COLO668 (cell line): ENCODE data around the gene STK32A.

Experiments
- DNase-seq: peaks from one replicate; lab custom pipeline; 2025; ENCODE audit not compliant: unreplicated experiment; lab: John Stamatoyannopoulos, UW

STK32A gene

GRCh38 chr5:147248561-147248960, 13.7 kb downstream of the STK32A start:
- no peak for DNase-seq

DNA sequence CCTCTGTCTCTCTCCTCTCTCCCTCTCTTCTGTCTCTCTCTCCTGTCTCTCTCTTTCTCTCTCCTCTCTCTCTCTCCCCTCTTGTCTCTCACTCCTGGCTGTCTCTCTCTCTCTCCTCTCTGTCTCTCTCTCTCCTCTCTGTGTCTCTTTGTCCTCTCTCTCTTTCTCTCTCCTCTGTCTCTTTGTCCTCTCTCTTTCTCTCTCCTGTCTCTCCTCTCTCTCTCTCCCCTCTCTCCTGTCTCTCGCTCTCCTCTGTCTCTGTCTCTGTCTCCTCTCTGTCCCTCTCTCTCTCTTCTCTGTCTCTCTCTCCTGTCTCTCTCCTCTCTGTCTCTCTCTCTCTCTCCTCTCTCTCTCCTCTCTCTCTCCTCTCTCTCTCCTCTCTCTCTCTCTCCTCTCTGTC, 25.0 kb downstream of the STK32A start:
- DNase-seq: no peak

GRCh38 chr5:147267082-147267832, 32.4 kb downstream of the STK32A start:
- DNase-seq: no peak

DNA sequence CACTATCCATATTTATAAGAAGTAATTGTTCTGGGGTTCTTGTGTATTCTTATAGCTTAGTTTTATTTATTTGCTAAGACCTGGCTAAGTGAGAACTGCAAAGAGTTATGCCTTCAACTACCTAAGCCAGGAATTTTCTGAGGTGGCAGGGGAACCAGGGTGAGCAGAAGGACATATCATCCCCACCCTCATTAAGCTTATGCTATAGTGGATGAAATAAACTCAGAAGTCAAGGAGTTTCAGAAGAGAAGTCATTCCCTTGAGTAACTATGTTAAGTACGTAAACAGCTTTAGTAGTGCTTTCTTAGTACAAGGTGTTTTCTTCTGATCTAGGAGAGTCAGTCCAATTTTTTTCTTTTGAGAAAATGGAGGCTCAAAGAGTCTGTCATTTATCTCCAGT, 41.7 kb downstream of the STK32A start:
- DNase-seq: no peak

DNA sequence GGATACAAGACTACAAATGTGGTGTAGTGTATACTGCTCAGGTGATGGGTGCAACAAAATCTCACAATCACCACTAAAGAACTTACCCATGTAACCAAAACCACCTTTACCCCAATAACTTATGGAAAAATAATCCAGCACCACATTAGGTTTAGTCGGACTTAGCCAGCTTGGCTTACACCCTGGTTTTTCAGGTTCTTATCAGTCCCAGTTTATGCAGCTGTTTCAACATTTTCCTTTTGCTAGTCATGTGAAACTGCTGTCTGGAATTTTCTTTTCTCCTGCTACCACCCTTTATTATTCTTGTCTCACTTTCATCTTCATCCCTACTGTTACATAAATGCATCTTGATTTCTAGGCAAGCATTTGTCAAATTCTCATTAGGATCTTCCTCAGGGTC, 51.5 kb downstream of the STK32A start:
- DNase-seq: no peak

DNA sequence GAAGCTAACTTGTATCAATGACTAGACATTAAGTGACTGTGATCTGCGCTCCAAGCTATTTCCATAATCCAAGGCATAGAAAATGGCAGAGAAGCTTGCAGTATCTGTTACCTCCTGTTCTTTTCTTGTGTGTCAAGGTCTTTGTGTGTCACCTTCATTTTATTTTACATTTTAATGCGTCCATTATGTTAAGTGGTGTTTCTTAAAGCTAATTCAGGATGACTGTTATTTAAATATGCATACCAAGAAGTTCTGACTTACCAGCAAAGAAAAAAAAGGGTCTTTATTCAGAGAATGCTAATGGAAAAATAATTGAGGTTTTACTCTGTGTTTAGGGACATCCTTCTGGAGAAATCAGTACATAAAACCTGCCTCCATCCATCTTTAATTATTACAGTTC, 52.3 kb downstream of the STK32A start:
- DNase-seq: no peak

DNA sequence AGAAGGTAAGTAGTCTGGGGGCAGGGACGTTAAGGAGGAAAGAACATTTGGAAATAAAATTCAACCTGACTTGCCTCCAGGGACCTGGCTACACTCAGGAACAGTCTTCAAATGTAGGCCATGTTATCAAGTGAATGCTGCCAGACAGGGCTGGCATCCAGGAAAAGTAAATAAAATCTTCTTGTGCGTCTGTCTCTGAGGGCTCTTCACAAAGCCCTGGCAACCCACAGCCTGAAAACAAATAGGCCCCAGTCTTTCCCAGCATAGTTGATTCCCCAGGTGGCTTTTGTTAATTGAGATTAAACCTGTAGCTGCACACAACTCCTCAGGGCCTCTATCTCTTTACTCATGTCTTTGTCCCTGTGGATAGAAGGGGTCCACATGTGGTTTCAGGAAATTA, 55.4 kb downstream of the STK32A start:
- DNase-seq: peak; percentile 28

DNA sequence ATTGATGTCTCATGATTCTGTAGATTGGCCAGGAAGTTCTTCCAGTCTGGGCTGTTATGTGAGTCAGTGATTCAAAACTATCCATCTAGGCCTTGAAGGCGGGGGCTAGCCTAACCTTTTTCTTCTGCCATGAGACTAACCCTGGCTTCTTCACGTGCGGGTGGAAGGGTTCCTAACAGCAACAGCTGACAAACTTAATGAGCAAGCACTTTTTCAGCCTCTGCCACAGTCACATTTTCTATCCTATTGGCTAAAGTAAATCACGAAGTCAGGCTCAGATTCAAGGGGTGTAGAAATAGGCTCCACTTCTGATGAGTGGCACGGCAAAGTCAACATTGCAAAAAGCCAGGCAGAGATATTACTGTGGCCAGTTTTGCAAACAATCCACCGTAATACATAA, 68.4 kb downstream of the STK32A start:
- DNase-seq: no peak

DNA sequence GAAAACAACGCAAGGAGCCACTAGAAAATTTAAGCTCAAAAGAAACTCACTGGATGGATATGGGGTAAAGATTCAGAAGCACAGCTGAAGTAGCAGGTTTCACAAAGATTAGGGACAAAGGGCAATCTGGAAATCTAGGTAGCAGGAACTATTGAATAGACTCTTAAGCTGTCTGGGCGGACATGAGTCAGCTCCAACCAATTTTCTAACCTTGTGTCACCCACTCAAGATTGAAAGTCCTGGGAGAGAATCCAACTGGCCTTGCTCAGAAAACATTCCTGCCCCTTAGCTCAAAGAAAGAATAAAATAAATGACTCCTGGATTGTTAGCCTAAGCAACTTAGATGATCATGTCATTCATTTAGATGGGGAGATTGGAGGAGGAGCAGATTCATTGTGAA, 69.2 kb downstream of the STK32A start:
- no peak for DNase-seq

DNA sequence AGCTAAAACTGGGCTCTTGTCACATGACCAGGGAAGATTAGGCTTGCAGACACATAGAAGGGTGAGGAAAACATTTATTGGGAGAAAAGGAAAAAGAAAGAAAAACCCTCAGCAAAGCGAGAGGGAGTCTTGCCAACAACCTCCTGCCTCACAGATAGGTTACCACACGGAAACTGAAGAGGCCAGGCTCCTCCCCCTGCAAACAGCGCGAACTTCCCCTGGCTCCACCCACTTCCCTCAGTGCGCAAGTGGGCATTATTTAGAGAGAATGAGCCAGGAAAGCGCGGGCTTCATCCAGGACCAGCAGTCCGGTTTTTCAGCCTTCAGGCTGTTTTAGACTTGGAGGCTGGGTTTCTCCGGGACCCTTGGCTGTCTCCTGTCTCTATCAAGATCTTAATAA, 70.3 kb downstream of the STK32A start:
- DNase-seq: no peak

DNA sequence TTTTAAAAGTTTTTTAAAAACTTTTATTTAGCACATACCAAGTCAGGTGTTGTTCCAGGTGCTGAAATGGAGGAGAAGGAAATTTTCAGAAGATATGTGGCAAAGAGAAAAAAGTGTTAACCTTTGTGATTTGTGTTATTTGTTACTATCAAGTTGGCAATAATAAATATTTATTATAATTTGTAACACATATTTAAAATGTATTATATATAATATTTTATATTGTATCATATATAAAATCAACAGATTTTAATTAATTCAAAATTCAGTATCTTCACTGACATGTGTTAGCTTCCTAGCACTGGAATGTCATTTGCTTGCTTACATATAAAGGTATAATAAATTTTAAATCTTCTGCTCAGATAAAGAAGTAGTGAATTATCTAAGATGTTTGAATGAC, 71.5 kb downstream of the STK32A start:
- DNase-seq: no peak

GRCh38 chr5:147307170-147307569, 72.3 kb downstream of the STK32A start:
- no peak for DNase-seq

GRCh38 chr5:147309621-147310020, 74.8 kb downstream of the STK32A start:
- no peak for DNase-seq

DNA sequence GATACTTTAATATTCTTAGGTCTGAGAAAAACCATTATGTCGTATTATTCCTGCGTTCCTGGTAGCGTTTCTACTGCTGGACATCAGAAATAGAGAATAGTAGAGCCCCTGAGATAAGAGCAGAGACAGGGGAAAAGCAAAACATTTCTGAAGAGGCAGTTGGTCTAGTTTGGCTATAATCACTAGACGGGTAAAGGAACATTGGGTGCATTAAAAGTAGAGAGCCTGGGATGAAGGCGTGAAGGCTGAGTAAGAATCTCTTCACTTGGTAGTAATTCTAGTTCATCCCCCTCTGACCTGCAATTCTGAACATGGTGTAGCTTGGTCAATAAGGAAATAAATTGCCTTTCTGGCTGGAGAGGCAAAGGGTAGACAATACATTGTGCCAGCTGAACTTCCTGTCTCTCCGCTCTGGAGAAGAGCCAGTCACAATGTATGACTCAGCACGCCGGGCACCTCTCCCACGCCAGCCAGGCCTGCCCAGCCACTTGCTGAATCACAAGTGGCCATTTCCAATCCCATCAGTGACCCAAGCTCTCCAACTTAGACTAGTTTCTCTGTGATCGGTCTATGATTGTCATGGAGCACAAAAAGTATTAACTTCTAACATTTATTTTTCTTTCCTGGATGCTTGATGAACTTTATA, 75.4 kb downstream of the STK32A start:
- DNase-seq: peak; percentile 74

DNA sequence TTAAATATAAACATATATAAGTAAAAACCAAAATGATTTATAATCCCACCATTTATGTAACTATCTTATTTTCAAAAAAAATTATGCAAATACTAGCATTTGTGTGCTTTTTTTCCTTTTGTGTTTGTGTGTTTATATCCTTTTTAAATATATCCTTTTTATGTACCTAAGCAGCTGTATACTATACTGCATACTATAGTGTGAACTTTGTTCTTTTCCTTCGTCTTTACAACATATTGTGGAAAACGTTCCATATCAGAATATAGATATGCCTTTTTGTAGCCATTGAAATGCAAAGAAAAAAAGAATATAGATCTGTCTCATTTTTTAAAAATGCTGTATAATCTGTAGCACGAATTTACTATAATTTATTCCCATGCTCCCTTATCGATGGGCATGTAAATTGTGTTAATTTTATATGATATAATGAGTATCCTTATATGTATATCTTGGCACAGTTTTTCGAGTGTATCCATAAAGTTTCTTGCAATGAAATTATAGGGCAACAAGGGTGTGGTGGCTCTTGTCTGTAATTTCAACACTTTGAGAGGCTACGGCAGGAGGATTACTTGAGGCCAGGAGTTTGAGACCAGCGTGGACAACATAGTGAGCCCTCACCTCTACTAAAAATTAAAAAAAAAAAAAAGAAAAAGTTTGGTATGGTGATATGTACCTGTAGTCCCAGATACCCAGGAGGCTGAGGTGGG, 83.3 kb downstream of the STK32A start:
- DNase-seq: no peak

- no peak for DNase-seq
Observed at GRCh38 chr5:147321569-147321968, 86.7 kb downstream of the STK32A start.

DNA sequence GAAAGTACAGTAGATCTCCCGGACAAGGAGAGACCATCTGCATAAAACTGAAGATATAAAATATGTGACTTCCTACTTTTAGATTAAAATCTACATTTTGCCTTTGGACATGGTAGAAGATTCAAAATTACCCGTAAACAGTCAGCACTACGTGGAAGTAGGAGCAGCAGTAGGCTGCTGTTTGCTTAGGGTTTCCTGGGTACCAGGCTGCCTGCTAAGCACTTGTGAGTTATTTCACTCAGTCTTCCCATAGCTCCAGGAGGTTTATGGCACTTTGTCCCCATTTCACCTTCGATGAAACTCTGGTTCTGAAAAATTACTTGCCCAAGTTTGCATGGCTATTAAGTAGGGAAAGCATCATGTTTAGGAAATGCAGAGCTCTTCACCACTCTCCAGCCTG, 92.6 kb downstream of the STK32A start:
- DNase-seq: no peak

DNA sequence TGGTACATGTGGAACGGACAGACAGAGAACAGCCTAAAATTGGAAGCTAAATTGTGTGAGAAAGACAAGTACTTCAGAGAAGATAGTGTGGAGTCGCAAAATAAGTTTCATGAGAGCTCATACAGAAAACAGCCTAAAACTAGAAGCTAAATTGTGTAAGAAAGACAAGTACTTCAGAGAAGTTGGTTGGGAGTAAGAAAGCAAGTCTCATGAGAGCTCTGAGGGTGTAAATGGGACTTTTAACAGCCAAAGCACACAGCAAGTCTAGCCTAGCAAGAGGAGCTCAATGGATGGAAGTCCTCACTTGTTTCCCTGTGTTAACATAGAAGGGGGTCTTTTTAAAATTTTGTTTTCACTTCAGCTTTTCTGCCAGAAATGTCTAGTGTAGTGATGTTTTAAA, 93.1 kb downstream of the STK32A start:
- no peak for DNase-seq

GRCh38 chr5:147332658-147333057, 97.8 kb downstream of the STK32A start:
- peak; percentile 2 for DNase-seq

GRCh38 chr5:147336876-147337275, 102.0 kb downstream of the STK32A start:
- no peak for DNase-seq

GRCh38 chr5:147339313-147339712, 104.5 kb downstream of the STK32A start:
- DNase-seq: no peak

DNA sequence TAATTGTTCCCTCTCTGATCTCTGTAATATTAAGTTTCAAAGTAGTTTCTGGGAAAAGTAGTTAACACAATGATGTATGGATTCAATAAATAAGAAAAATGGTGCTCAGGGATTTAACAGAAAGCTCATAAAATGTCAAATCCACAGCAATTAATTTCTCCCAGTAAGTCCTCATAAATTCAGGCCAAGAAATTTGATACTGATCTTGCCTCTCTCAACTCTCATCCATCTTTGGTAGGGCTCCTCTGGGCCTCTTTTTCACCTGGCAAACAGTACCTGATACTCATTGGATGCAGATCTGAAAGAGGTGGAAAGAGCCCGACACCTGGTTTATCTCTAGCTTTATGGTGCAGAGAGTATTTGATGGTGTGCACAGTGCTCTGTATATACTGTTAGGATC, 106.1 kb downstream of the STK32A start:
- no peak for DNase-seq
